ENCODE data around the gene KLHDC7B.

GRCh38 chr22:50572965-50573364, 27.3 kb downstream of the KLHDC7B start:
- TF ChIP-seq, protein P1, sequence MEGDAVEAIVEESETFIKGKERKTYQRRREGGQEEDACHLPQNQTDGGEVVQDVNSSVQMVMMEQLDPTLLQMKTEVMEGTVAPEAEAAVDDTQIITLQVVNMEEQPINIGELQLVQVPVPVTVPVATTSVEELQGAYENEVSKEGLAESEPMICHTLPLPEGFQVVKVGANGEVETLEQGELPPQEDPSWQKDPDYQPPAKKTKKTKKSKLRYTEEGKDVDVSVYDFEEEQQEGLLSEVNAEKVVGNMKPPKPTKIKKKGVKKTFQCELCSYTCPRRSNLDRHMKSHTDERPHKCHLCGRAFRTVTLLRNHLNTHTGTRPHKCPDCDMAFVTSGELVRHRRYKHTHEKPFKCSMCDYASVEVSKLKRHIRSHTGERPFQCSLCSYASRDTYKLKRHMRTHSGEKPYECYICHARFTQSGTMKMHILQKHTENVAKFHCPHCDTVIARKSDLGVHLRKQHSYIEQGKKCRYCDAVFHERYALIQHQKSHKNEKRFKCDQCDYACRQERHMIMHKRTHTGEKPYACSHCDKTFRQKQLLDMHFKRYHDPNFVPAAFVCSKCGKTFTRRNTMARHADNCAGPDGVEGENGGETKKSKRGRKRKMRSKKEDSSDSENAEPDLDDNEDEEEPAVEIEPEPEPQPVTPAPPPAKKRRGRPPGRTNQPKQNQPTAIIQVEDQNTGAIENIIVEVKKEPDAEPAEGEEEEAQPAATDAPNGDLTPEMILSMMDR (conservative IDR thresholded peaks at IDR 0.05; ENCODE audit: low read depth, low read length), result no peak
- no peak for TF ChIP-seq EZH2 (IDR thresholded peaks at IDR 0.05; ENCODE audit: borderline replicate concordance, low read depth, low read length, poor library complexity, severe bottlenecking)

Measured in A673 (cell line).